AG04449 (cell line): Measurements from ENCODE around the gene HLA-E.

ENCODE experiments used
- CTCF ChIA-PET: fragments of 350-600 bp; formaldehyde crosslinking; extraction: SDS; loops from one replicate; lab custom pipeline; 2021; ENCODE audit warnings: antibody characterized with exemption; lab: Yijun Ruan, JAX
- POLR2A ChIA-PET: fragments of 400-600, 350-600 bp; formaldehyde crosslinking; extraction: SDS; loops from one replicate; lab custom pipeline; 2020; ENCODE audit warnings: antibody characterized with exemption, inconsistent platforms; lab: Yijun Ruan, JAX
- DNase-seq: peaks from one replicate; pipeline ENCODE4 v3.0.0-alpha.2; 2010; ENCODE audit warnings: low read depth, low spot score
- H3K4me3 ChIP-seq: 2 replicates; pipeline ENCODE4 v1.5.1; 2011; ENCODE audit warnings: low read depth, mild to moderate bottlenecking, control low read depth, low read length
- TF ChIP-seq, protein P1 (sequence below): IDR thresholded peaks from one replicate; pipeline ENCODE4 v1.5.1; 2011; ENCODE audit warnings: mild to moderate bottlenecking, moderate library complexity, low read length, control low read depth, inconsistent platforms; ENCODE audit not compliant: insufficient read depth; ENCODE audit errors: missing control alignments

HLA-E gene

GRCh38 chr6:30461055-30461454 is 28.3 kb upstream of the HLA-E start:
- TF ChIP-seq, protein P1, sequence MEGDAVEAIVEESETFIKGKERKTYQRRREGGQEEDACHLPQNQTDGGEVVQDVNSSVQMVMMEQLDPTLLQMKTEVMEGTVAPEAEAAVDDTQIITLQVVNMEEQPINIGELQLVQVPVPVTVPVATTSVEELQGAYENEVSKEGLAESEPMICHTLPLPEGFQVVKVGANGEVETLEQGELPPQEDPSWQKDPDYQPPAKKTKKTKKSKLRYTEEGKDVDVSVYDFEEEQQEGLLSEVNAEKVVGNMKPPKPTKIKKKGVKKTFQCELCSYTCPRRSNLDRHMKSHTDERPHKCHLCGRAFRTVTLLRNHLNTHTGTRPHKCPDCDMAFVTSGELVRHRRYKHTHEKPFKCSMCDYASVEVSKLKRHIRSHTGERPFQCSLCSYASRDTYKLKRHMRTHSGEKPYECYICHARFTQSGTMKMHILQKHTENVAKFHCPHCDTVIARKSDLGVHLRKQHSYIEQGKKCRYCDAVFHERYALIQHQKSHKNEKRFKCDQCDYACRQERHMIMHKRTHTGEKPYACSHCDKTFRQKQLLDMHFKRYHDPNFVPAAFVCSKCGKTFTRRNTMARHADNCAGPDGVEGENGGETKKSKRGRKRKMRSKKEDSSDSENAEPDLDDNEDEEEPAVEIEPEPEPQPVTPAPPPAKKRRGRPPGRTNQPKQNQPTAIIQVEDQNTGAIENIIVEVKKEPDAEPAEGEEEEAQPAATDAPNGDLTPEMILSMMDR: no peak
- H3K4me3 ChIP-seq: no peak overlapping the region
- ChIA-PET POLR2A (no interaction called here), CTCF (no interaction called here)
- no peak for DNase-seq

DNA sequence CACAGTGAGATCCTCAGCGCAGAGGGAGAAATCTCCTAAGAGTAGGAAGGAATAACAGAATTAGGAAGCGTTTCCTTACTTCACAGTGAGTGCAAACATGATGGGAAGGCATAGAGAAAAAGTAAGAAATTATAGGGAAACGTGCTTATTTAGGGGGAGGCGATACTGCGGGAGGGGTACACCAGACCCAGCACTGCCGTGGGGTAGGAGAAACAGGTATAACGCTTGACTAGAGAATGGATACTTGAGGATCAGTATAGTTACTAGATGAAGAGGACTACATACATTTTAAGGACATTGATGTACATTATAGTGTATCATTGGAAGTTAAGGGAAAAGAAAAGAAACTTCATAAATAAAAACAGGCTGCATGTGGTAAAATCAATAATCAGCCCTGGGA is 26.8 kb upstream of the HLA-E start:
- TF ChIP-seq, protein P1: no peak
- POLR2A ChIA-PET: no interaction called here
- CTCF ChIA-PET: interaction anchor here (8.6 kb wide), 1 partner anchor 8 kb away, joined by 102 read pairs; no protein-coding TSS in a partner anchor

DNA sequence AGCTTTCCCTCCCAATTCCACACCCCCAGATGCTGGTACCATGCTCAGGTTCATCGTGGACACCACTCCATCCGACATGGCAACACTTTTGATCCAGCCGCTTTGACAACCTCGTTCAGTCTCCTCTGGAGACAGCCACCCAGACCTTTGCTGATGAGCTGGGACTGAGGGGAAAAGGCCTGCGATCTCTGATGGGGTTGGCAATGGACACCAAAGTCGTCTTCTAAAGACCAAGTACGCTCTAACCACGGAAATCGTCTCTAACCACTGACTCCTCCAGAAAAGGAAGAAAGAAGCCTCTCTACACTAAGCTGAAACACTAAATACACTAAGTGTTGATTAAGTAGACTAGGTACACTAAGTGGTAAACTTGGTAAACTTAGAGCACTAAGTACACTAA is 26.1 kb upstream of the HLA-E start:
- ChIA-PET POLR2A (no interaction called here), CTCF (interaction anchor here (0.7 to 8.6 kb wide), 3 partner anchors 9 to 82 kb away, joined by 3 to 102 read pairs (median 12); no protein-coding TSS in a partner anchor)
- TF ChIP-seq, protein P1: no peak
- no peak overlapping the region for H3K4me3 ChIP-seq
- DNase-seq: no peak

More for the DNA sequence above, 26.8 kb upstream of the HLA-E start:
- H3K4me3 ChIP-seq: no peak overlapping the region
- DNase-seq: no peak

GRCh38 chr6:30463651-30464618 is 25.4 kb upstream of the HLA-E start:
- CTCF ChIA-PET: interaction anchor here (0.7 to 8.6 kb wide), 4 partner anchors 10 to 106 kb away, joined by 3 to 102 read pairs (median 8); no protein-coding TSS in a partner anchor
- H3K4me3 ChIP-seq: no peak overlapping the region
- POLR2A ChIA-PET: no interaction called here
- no peak for DNase-seq
- TF ChIP-seq, protein P1: no peak

GRCh38 chr6:30465595-30466306 is 23.6 kb upstream of the HLA-E start:
- H3K4me3 ChIP-seq: no peak overlapping the region; the same call in 1 of the 2 replicates
- POLR2A ChIA-PET: no interaction called here

More at GRCh38 chr6:30465595-30466306, 23.6 kb upstream of the HLA-E start:
- no peak for DNase-seq
- CTCF ChIA-PET: interaction anchor here (1.2 to 8.6 kb wide), 4 partner anchors 12 to 79 kb away, joined by 4 to 102 read pairs (median 10); no protein-coding TSS in a partner anchor
- TF ChIP-seq, protein P1: no peak
